Pancreas (tissue), 10 donors: ENCODE measurements around the gene AGPAT4. TPM values are rescaled to one million over a fixed set of nuclear protein-coding genes. Genes with fewer than 3 reads are reported as not detected.

Experiments used
- ATAC-seq, 4 donors: fragments of 200-7000 bp; cut with Tn5 transposase; one replicate each; pipeline versions ENCODE4 v1.8.0 to v1.9.1; 2020; ENCODE audit warnings: mild to moderate bottlenecking in 4 of 4, moderate library complexity in 4 of 4
- DNase-seq, 6 donors: peaks; one replicate each; pipeline ENCODE4 v3.0.0-alpha.2; 2020
- FAIRE-seq: peaks from 2 replicates; lab custom pipeline; 2012; peaks lifted over from hg19 to GRCh38; lab: Jason Lieb, UNC
- H3K27ac ChIP-seq, 4 donors: fragments of 200-600 bp; sonication (generic); 1 replicate in 3 of 4; 2 replicates in 1 of 4; pipeline versions ENCODE4 v1.5.0 to v1.8.0; 2020
- H3K27me3 ChIP-seq, 4 donors: fragments of 200-600 bp; one replicate each; pipeline ENCODE4 v1.8.0; 2021
- H3K36me3 ChIP-seq, 3 donors: fragments of 200-600 bp; sonication (generic) in 1 of 3; one replicate each; pipeline versions ENCODE4 v1.5.0 to v1.8.0; 2020 to 2021
- H3K4me1 ChIP-seq, 3 donors: fragments of 200-600 bp; one replicate each; pipeline ENCODE4 v1.8.0; 2021
- H3K4me3 ChIP-seq, 4 donors: fragments of 200-600 bp; sonication (generic) in 2 of 4; one replicate each; pipeline versions ENCODE4 v1.5.0 to v1.8.0; 2020 to 2021
- H3K9me3 ChIP-seq, 4 donors: fragments of 200-600 bp; one replicate each; pipeline ENCODE4 v1.8.0; 2021
- CTCF ChIP-seq, 4 donors: fragments of 200-600 bp; sonication (generic) in 3 of 4; IDR thresholded peaks; one replicate each; pipeline versions ENCODE4 v1.5.0 to v1.8.0; 2021; ENCODE audit warnings: antibody characterized with exemption in 4 of 4
- whole genome bisulfite sequencing, 2 donors: extraction: QIAGEN DNeasy Blood & Tissue Kit; methylation state at CpG; one replicate each; pipeline ENCODE4 v1.1.7; 2013; 5-methylcytosine and 5-hydroxymethylcytosine counted together
- intact Hi-C, 3 donors: fragments of 100-400 bp; cut with DNase I; formaldehyde crosslinking; loops; one replicate each; pipeline versions ENCODE4 v1.11.1 to v1.14.2; 2022
- polyA plus RNA-seq, 2 donors: library from polyadenylated mRNA; stranded (reverse); fragments of 200-250 nt; gene quantifications; one replicate each; pipeline ENCODE4 v1.2.3, GENCODE V29; 2013
- total RNA-seq, 6 donors: library from RNA; stranded (reverse); fragmentation: NEBNext Ultra II Directional in 4 of 6; extraction: Animal tissue kit (Norgen Biotek cat#: 25700) in 4 of 6; gene quantifications; one replicate each; pipeline versions ENCODE4 v1.2.1 to v1.2.4, GENCODE V29; 2021 to 2023
- donor health status: healthy with polysubstance abuse.
- donor health status: DM: no; HTN: no; CAD: no; lungs with moderate emphysema.
- donor health status: DM: no; HTN: no; CAD: no.
- donor health status: control.
- donor health status: control.
- donor health status: Bipolar disorder and iron deficiency.
- donor health status: DM: yes; HTN: yes; CAD: no.
- donor health status: DM: no; HTN: no; CAD: no.
- donor health status: DM: no; HTN: no; CAD: no.
- donor health status: DM: yes; HTN: yes; CAD: no.

AGPAT4 gene
- total and polyA plus RNA-seq, 8 donors, result 1.6 to 6.4 (median 2.3) TPM

- DNase-seq (no peak), FAIRE-seq (no peak), ATAC-seq (no peak)
- H3K4me3 ChIP-seq, result no peak overlapping the region
- H3K27ac ChIP-seq, result no peak overlapping the region
- H3K27me3 ChIP-seq, result no peaks in the 10 kb centered on the region
- no peaks in the 10 kb centered on the region for H3K36me3 ChIP-seq
- no peak for TF ChIP-seq CTCF (IDR thresholded peaks at IDR 0.05)
- H3K9me3 ChIP-seq, result no peaks in the 10 kb centered on the region
- WGBS, 2 donors, result 72 to 76% methylated on average over 10 of the region's 10 CpGs
- H3K4me1 ChIP-seq, result no peaks in the 10 kb centered on the region
- intact Hi-C loops, result no loop called here
These were observed 18.9 kb upstream of the AGPAT4 start for GRCh38 chr6:161292650-161293281.

GRCh38 chr6:161292145-161292544, 18.3 kb upstream of the AGPAT4 start:
- DNase-seq, result no peak
- no peak overlapping the region for H3K4me3 ChIP-seq
- H3K27ac ChIP-seq, result no peak overlapping the region
- 82 to 88% methylated on average over 6 of the region's 6 CpGs for WGBS, 2 donors
- intact Hi-C loops, result no loop called here
- no peaks in the 10 kb centered on the region for H3K9me3 ChIP-seq
- H3K27me3 ChIP-seq, result no peaks in the 10 kb centered on the region
- no peaks in the 10 kb centered on the region for H3K4me1 ChIP-seq
- no peak for TF ChIP-seq CTCF (IDR thresholded peaks at IDR 0.05)
- no peaks in the 10 kb centered on the region for H3K36me3 ChIP-seq
- no peak for ATAC-seq
- no peak for FAIRE-seq

- Histone ChIP-seq H3K36me3 (no peaks in the 10 kb centered on the region), H3K27me3 (no peaks in the 10 kb centered on the region), H3K4me1 (no peaks in the 10 kb centered on the region), H3K4me3 (no peak overlapping the region), H3K9me3 (no peaks in the 10 kb centered on the region), H3K27ac (no peak overlapping the region)
- FAIRE-seq (no peak), DNase-seq (no peak), ATAC-seq (no peak)
- no peak for TF ChIP-seq CTCF (IDR thresholded peaks at IDR 0.05)
- intact Hi-C loops, result no loop called here
- WGBS, 2 donors, result 68 to 79% methylated on average over 3 of the region's 3 CpGs
These were observed 16.9 kb upstream of the AGPAT4 start for GRCh38 chr6:161290751-161291150.

GRCh38 chr6:161284653-161285052, 10.8 kb upstream of the AGPAT4 start:
- DNase-seq (no peak), FAIRE-seq (no peak), ATAC-seq (no peak)
- no peaks in the 10 kb centered on the region for H3K27me3 ChIP-seq
- H3K27ac ChIP-seq, result no peak overlapping the region
- TF ChIP-seq CTCF (IDR thresholded peaks at IDR 0.05), result no peak
- no peak overlapping the region for H3K4me3 ChIP-seq
- 80 to 88% methylated on average over 5 of the region's 5 CpGs for WGBS, 2 donors
- no peaks in the 10 kb centered on the region for H3K4me1 ChIP-seq
- intact Hi-C loops, result no loop called here
- no peaks in the 10 kb centered on the region for H3K9me3 ChIP-seq
- H3K36me3 ChIP-seq, result no peaks in the 10 kb centered on the region

- no peak for TF ChIP-seq CTCF (IDR thresholded peaks at IDR 0.05)
- H3K27ac ChIP-seq, result no peak overlapping the region
- no peak overlapping the region for H3K4me3 ChIP-seq
- no peaks in the 10 kb centered on the region for H3K9me3 ChIP-seq
- intact Hi-C loops, result no loop called here
- no peak for DNase-seq
- WGBS, 2 donors, result 58 to 62% methylated on average over 5 of the region's 5 CpGs
- no peaks in the 10 kb centered on the region for H3K36me3 ChIP-seq
- FAIRE-seq, result no peak
- no peaks in the 10 kb centered on the region for H3K4me1 ChIP-seq
- no peak for ATAC-seq
- H3K27me3 ChIP-seq, result no peaks in the 10 kb centered on the region
These were observed 7.2 kb upstream of the AGPAT4 start for GRCh38 chr6:161281092-161281491.
